IMR-90 (cell line): ENCODE measurements around the gene HMCN1. TPM values are rescaled to one million over a fixed set of nuclear protein-coding genes. Genes with fewer than 3 reads are reported as not detected.

Experiments used
- ATAC-seq: fragments of 200-7000 bp; cut with Tn5 transposase; 2 replicates; pipeline ENCODE4 v1.9.1; 2020; ENCODE audit warnings: low read depth, mild to moderate bottlenecking, moderate library complexity
- BruUV-seq: library from RNA; stranded (reverse); fragments of 400-500 nt; replicated peaks from 2 replicates; lab custom pipeline; 2021; lab: Mats Ljungman, UMichigan
- CTCF ChIA-PET: fragments of 300-600 bp; formaldehyde crosslinking; extraction: SDS; loops from one replicate; lab custom pipeline; 2021; ENCODE audit warnings: antibody characterized with exemption; lab: Yijun Ruan, JAX
- POLR2A ChIA-PET: fragments of 300-600 bp; sonication (Branson Sonifier 250); formaldehyde crosslinking; loops from one replicate; lab custom pipeline; 2022; ENCODE audit warnings: antibody characterized with exemption; ENCODE audit not compliant: unreplicated experiment; lab: Charles Lee
- DNase-seq: peaks from one replicate; pipeline ENCODE4 v3.0.0; 2013
- H2AFZ ChIP-seq: replicated peaks from 2 replicates; pipeline ENCODE3; 2013; ENCODE audit warnings: low read length, mild to moderate bottlenecking; ENCODE audit not compliant: poor library complexity
- H2AK5ac ChIP-seq: 2 replicates; pipeline ENCODE4 v1.6.1; 2013; ENCODE audit warnings: low read depth, low read length, inconsistent platforms
- H2AK9ac ChIP-seq: replicated peaks from 2 replicates; pipeline ENCODE3; 2013; ENCODE audit warnings: mild to moderate bottlenecking, low read depth, low read length, moderate library complexity; ENCODE audit not compliant: poor library complexity
- H2BK120ac ChIP-seq: 2 replicates; pipeline ENCODE4 v1.6.1; 2013; ENCODE audit warnings: low read depth, low read length, inconsistent platforms
- H2BK15ac ChIP-seq: 3 replicates; pipeline ENCODE4 v1.6.1; 2013; ENCODE audit warnings: low read depth, low read length, inconsistent platforms
- H2BK20ac ChIP-seq: 2 replicates; pipeline ENCODE4 v1.6.1; 2013; ENCODE audit warnings: low read depth, mild to moderate bottlenecking, inconsistent platforms, low read length, moderate library complexity
- H2BK5ac ChIP-seq: 2 replicates; pipeline ENCODE4 v1.6.1; 2013; ENCODE audit warnings: mild to moderate bottlenecking, low read depth, low read length, inconsistent platforms; ENCODE audit not compliant: poor library complexity, severe bottlenecking
- H3K14ac ChIP-seq: replicated peaks from 2 replicates; pipeline ENCODE4 v1.6.1; 2013; ENCODE audit warnings: low read depth, low read length, inconsistent platforms
- H3K18ac ChIP-seq: 2 replicates; pipeline ENCODE4 v1.6.1; 2013; ENCODE audit warnings: low read depth, low read length, control low read depth
- H3K23ac ChIP-seq: 2 replicates; pipeline ENCODE4 v1.6.1; 2013; ENCODE audit warnings: low read depth, low read length, inconsistent platforms
- H3K27ac ChIP-seq: 2 replicates; pipeline ENCODE4 v1.5.1; 2013; ENCODE audit warnings: mild to moderate bottlenecking, control low read depth, low read length; ENCODE audit not compliant: insufficient read depth
- H3K27me3 ChIP-seq: 2 replicates; pipeline ENCODE4 v1.6.1; 2013; ENCODE audit warnings: low read length; ENCODE audit not compliant: control insufficient read depth, insufficient read depth
- H3K36me3 ChIP-seq: 2 replicates; pipeline ENCODE4 v1.6.1; 2013; ENCODE audit warnings: low read length, mixed read lengths; ENCODE audit not compliant: control insufficient read depth, insufficient read depth
- H3K4ac ChIP-seq: 2 replicates; pipeline ENCODE4 v1.6.1; 2013; ENCODE audit warnings: low read depth, low read length, inconsistent platforms
- H3K4me1 ChIP-seq: 2 replicates; pipeline ENCODE4 v1.6.1; 2013; ENCODE audit warnings: low read length, mixed read lengths; ENCODE audit not compliant: control insufficient read depth, insufficient read depth
- H3K4me2 ChIP-seq: 2 replicates; pipeline ENCODE4 v1.6.1; 2013; ENCODE audit warnings: low read depth, mild to moderate bottlenecking, control low read depth, low read length, moderate library complexity
- H3K4me3 ChIP-seq: 2 replicates; pipeline ENCODE4 v1.5.1; 2013; ENCODE audit warnings: low read depth, mild to moderate bottlenecking, control low read depth, low read length, moderate library complexity; ENCODE audit not compliant: insufficient read depth
- H3K56ac ChIP-seq: 2 replicates; pipeline ENCODE4 v1.6.1; 2013; ENCODE audit warnings: low read length, inconsistent platforms; ENCODE audit not compliant: insufficient read depth; ENCODE audit errors: extremely low read depth
- H3K79me1 ChIP-seq, 2 experiments: 2 replicates each; pipeline ENCODE4 v1.6.1; 2013; ENCODE audit warnings: low read length in 2 of 2, inconsistent platforms in 1 of 2, low read depth in 1 of 2
- H3K9ac ChIP-seq: 2 replicates; pipeline ENCODE4 v1.6.1; 2013; ENCODE audit warnings: low read depth, low read length, control low read depth
- H3K9me1 ChIP-seq: 2 replicates; pipeline ENCODE4 v1.6.1; 2013; ENCODE audit warnings: low read length, inconsistent platforms; ENCODE audit not compliant: insufficient read depth
- H3K9me3 ChIP-seq: 2 replicates; pipeline ENCODE4 v1.6.1; 2013; ENCODE audit warnings: low read length; ENCODE audit not compliant: control insufficient read depth, insufficient read depth
- H4K20me1 ChIP-seq: 2 replicates; pipeline ENCODE4 v1.6.1; 2013; ENCODE audit warnings: low read length, inconsistent platforms; ENCODE audit not compliant: insufficient read depth
- H4K5ac ChIP-seq: 2 replicates; pipeline ENCODE4 v1.6.1; 2013; ENCODE audit warnings: mild to moderate bottlenecking, low read depth, low read length, control low read depth
- H4K8ac ChIP-seq, 2 experiments: 2 replicates each; pipeline ENCODE4 v1.6.1; 2013; ENCODE audit warnings: low read depth in 2 of 2, low read length in 2 of 2, control low read depth in 1 of 2, inconsistent platforms in 1 of 2
- H4K91ac ChIP-seq: 2 replicates; pipeline ENCODE4 v1.6.1; 2013; ENCODE audit warnings: low read depth, low read length, inconsistent platforms; ENCODE audit not compliant: insufficient read depth
- CEBPB ChIP-seq: IDR thresholded peaks from 2 replicates; pipeline ENCODE4 v1.6.1; 2012; ENCODE audit warnings: low read depth, low read length, improper control_type of control experiment
- CHD1 ChIP-seq: IDR thresholded peaks from 2 replicates; pipeline ENCODE4 v1.6.1; 2012; ENCODE audit warnings: low read depth, low read length, improper control_type of control experiment
- MAZ ChIP-seq: IDR thresholded peaks from 2 replicates; pipeline ENCODE4 v1.6.1; 2012; ENCODE audit warnings: low read depth, mild to moderate bottlenecking, low read length, improper control_type of control experiment, moderate library complexity, borderline replicate concordance
- RAD21 ChIP-seq: IDR thresholded peaks from 2 replicates; pipeline ENCODE4 v1.6.1; 2012; ENCODE audit warnings: low read length, improper control_type of control experiment
- WGBS, 2 experiments: methylation state at CpG; one replicate each; pipeline versions ENCODE4 v1.1.5 to v1.1.7; 2013; ENCODE audit warnings: missing lambda C conversion rate in 2 of 2; ENCODE audit not compliant: insufficient read length in 1 of 2; ENCODE audit errors: extremely low coverage in 2 of 2; 5-methylcytosine and 5-hydroxymethylcytosine counted together
- dilution Hi-C: fragments of 300-500 bp; cut with HindIII; formaldehyde crosslinking; loops from one replicate; pipeline ENCODE4 v1.14.3; 2018; ENCODE audit warnings: low sequenced_read_pairs; ENCODE audit not compliant: unreplicated experiment
- in situ Hi-C: fragments of 300-500 bp; cut with MboI; formaldehyde crosslinking; loops from 3 replicates; pipeline ENCODE4 v1.14.3; 2019; ENCODE audit warnings: low sequenced_read_pairs, inconsistent platforms, mixed read lengths
- intact Hi-C: fragments of 100-400 bp; cut with micrococcal nuclease; formaldehyde crosslinking; loops from 2 replicates; pipeline ENCODE4 v1.10.0; 2022
- polyA plus RNA-seq, 3 experiments: library from polyadenylated mRNA; depleted of rRNA; stranded (reverse); fragments of >200 nt; gene quantifications; 2 replicates each; pipeline ENCODE4 v1.2.3, GENCODE V29; 2012; ENCODE audit warnings: low replicate concordance in 1 of 3
- total RNA-seq: library from RNA; depleted of rRNA; stranded (reverse); fragments of >200 nt; gene quantifications from 2 replicates; pipeline ENCODE4 v1.2.3, GENCODE V29; 2012

The HMCN1 gene
- total and polyA plus RNA-seq, 2 of the 4 experiments (the other 2 are of a cell fraction), result 6.1 to 11.7 TPM

GRCh38 chr1:185731446-185731845 lies 2.7 kb upstream of the HMCN1 start:
- Histone ChIP-seq H3K36me3 (no peaks in the 10 kb centered on the region), H2AK9ac (no peak overlapping the region), H3K18ac (no peak overlapping the region), H2BK5ac (no peak overlapping the region), H2BK120ac (no peak overlapping the region), H3K14ac (no peak overlapping the region), H3K4me2 (no peak overlapping the region), H4K8ac (no peak overlapping the region), H3K56ac (no peak overlapping the region), H3K27me3 (no peaks in the 10 kb centered on the region), H3K27ac (no peak overlapping the region), H4K91ac (no peak overlapping the region), H2BK15ac (no peak overlapping the region), H3K4ac (no peak overlapping the region), H3K79me1 (no peaks in the 10 kb centered on the region), H3K23ac (no peak overlapping the region), H2AK5ac (no peak overlapping the region), H3K9ac (no peak overlapping the region), H4K5ac (no peak overlapping the region), H3K4me1 (0 out of 2 replicates have a peak, but pooled peaks cover 2% of the 10 kb centered on the region), H4K20me1 (no peaks in the 10 kb centered on the region), H2BK20ac (no peak overlapping the region), H2AFZ (no peak overlapping the region), H3K9me1 (no peaks in the 10 kb centered on the region), H3K9me3 (no peaks in the 10 kb centered on the region), H3K4me3 (no peak overlapping the region)
- no TSS peak for BruUV-seq
- dilution Hi-C loops, result no loop called here
- in situ Hi-C loops, result no loop called here
- DNase-seq (no peak), ATAC-seq (no peak)
- POLR2A ChIA-PET, result no interaction called here
- no peak for TF ChIP-seq MAZ
- TF ChIP-seq CEBPB, result no peak
- TF ChIP-seq CHD1, result no peak
- no peak for TF ChIP-seq RAD21
- no CpG with 5 or more reads among the region's 1 CpG for WGBS, 2 experiments
- CTCF ChIA-PET, result no interaction called here
- intact Hi-C loops, result no loop called here
